HG02798 (cell line): ENCODE results near the gene PGAM5.

Experiments
- ATAC-seq: cut with Tn5 transposase; IDR thresholded peaks from one replicate; pipeline ENCODE4 v1.9.1; 2021; ENCODE audit warnings: mild to moderate bottlenecking; ENCODE audit not compliant: unreplicated experiment, poor library complexity

The PGAM5 gene

DNA sequence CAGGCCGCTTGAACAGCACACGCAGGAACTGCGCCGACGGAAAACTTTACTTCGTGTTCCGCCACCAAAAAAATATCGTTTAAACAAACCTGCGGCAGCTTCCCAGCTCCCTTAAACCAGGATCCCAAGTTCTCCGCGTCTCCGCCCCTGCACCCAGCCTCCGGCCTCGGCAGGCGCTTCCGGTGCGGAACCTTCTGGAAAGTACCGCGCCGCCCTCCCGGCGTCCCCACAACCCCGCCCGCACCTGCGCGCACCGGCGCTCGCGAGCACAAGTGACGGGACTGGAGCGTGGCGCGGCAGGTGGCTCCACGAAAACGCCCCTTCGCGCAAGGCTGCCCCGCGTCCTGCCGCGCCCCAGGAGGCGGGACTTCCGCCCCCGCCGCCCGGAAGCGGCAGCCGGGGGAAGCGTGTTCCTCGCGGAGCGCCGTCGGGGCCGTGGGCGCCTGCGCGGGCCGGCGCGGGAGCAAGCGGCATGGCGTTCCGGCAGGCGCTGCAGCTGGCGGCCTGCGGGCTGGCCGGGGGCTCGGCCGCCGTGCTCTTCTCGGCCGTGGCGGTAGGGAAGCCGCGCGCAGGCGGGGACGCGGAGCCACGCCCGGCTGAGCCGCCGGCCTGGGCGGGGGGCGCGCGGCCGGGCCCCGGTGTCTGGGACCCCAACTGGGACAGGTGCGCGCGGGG is at the start of gene PGAM5:
Gene PGAM5 (plus strand): TSS at position 438 of the 675 bp plus-strand sequence. CDS start 35 bp downstream, at position 473.
- ATAC-seq = peak; percentile 95

DNA sequence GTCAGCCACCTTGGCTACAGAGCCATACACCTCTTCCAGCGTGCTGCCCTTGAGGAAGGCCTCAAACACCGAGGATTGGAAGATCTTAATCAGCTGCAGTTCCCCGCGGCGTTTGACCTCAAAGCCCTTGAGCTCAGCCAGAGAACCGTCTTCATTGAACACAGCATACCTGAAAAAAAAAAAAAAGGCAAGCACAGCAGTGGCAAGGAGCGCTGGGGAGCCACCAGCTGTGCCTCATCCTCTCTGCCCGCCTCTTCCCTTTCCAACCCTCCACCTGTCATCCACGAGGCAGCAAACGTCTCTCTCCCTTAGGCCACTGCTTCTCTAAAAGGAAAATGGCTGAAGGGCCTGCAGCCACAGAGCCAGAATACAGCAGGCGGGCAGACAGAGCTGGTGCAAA is 49.6 kb upstream of the PGAM5 start:
- ATAC-seq = no peak

DNA sequence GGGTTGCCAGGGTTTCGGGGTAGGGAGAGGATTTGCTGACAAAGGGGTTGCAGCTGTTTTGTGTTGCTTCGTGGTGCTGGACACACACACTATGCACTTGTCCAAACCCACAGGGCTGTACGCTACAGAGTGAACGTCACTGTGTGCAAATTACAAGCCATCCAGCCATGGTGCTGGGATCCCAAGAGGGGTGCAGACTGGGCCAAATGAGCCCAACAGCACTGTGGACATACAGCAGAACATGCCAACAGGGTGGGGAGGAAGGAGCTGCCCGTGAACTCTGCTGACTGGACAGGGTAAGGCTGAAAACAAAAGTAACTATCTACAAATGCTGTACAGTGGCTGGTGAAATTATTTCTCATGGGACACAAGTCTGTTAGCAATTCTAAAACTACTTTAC is 48.7 kb upstream of the PGAM5 start:
- ATAC-seq = no peak

DNA sequence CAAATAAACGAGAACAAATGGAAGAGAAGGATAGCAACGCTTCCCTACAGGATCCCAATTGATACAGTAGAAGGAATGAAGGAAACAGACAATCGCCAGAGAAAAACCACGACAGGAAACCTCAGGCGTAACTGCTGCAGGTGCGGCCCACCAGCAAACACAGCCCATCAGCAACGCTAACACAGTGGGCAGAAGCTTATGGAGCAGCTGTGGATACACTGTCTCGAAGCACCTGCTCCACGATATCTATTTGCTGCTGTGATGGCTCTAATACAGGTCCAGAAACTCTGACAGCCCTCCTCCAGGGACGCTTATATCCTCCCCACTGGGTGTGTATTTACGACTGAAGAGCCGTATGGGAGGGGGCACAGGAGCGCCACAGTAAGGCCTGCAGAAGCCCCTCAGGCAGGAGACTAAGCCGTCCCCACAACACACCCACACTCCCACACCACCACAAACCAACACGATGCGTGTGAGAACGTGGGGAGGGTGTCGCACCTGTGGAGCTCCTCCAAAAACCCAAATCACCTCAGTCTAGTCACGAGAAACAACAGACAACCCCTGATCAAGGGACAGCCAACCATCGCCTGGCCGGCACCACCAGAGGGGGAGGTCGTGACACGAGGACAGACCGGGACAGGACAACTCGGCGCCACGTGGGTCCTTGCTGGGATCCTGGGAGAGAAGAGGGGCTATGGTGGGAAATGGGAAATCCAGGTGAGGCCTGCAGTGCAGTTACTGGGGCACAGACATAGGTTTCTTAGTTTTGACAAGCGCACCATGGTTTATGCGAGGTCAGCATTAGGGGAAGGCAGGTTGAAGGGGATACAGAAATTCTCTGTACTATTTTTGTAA is 47.5 kb upstream of the PGAM5 start:
- ATAC-seq = no peak

DNA sequence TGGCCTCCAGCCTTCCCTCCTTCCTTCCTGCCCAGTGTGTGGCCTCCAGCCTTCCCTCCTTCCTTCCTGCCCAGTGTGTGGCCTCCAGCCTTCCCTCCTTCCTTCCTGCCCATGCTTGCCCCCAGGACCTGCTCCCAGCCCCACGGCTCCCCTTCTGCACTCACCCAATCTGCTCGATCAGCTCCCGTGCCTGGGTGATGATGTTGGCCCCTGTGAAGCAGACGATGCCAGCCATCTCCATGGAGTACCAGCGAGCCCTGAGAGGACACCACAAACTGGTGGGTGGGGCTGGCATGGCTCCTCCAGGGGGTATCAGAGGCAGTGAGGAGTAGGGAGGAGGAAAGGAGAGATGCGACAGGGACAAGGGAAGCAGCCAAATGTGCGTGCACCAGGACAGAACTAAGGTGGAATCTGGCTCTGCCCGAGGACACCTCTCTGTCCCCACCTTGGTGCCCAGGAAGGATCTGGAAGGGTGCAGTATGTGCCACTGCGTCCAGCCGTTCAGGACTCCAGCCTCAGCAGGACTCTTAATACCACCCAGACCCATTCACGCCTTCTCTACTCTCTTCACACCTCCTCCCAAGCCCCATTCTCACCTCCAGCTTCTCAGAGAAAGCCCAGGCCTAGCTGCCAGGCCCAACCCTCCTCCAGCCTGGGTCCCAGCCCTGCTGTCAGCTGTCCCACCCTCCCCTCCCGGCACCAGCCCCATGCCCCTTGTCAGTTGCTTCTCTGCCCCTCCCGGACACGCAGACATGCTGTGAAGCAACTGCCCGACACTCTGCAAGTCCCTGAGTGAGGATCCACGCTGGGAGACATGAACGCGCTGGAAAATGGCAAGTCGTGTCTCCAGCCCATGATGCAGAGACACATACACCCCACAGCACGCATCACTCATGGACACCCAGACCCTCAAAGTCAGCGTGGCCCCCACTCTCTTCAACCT is 46.2 kb upstream of the PGAM5 start:
- ATAC-seq = no peak

DNA sequence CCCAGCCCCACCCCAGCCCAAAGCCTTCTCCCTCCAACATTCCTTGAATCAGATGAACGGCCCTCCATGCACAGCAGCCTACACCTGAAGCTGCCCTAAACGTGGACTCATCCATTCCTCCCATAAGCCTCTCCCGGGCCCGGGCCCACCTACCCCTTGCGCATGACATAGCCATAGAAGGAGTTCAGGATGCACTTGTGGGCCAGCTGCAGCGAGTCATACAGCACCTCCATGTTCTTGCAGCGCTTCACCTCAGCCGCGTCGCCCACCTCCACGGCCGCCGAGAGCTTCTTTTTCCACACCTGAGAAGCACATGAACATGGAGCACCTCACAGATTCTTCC is 45.5 kb upstream of the PGAM5 start:
- ATAC-seq = no peak

DNA sequence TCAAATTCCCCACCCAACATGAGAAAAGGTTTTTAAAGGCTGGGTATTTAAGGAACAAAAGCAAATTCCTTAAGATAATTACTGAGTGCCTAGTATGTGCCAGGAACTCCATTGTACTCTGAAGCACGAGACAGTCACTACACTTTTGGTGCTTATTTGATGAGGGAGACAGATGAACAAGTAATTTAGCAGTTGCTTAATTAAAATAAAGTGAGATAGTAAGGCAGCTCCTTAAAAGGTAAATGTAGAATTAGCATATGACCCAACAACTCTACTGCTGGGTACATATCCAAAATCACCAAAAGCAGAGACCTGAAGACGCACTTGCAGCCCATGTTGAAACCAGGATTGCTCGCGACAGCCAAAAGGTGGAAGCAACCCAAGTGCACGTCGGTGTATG is 44.8 kb upstream of the PGAM5 start:
- ATAC-seq = no peak

DNA sequence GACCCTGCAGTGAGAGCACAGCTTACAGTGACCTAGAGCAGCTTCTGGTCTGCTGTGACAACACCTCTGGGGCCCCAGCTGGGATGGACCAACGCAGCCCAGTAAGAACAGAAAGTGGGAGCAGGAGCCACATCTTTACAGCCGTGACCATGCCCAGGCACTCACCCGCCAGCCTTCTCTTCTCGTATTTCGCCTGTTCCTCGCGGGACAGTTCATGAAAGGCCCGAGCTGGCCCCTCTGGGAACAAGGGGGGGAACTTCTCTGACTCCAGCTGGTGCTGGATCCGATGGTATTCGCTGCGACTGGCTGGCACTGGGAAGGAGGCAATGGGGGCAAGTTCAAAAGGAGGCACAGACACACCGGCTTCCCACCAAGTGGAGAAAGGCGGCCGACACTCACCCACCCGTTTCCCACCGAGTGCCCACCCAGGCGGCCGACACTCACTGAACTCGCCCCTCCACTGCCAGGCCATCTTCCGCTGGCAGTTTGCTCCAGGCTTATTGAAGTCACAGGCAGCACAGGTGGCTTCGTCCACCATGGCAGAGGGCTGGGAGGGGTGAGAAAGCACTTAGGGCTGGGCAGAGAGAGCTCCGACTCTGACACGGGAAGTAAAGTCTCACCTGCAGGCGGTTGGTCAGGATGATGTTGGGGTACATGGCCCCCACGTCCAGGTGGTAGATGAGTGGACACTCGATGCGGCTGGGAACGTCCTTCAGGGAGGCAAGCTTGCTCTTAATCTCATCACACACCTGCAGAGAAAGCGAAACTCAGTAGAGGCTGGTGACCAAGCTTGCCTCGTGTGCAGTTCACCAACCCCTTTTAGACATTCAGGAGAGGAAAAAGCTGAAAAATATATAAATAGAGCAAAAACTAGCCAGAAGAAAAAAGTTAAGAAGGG is 42.2 kb upstream of the PGAM5 start:
- ATAC-seq = no peak

DNA sequence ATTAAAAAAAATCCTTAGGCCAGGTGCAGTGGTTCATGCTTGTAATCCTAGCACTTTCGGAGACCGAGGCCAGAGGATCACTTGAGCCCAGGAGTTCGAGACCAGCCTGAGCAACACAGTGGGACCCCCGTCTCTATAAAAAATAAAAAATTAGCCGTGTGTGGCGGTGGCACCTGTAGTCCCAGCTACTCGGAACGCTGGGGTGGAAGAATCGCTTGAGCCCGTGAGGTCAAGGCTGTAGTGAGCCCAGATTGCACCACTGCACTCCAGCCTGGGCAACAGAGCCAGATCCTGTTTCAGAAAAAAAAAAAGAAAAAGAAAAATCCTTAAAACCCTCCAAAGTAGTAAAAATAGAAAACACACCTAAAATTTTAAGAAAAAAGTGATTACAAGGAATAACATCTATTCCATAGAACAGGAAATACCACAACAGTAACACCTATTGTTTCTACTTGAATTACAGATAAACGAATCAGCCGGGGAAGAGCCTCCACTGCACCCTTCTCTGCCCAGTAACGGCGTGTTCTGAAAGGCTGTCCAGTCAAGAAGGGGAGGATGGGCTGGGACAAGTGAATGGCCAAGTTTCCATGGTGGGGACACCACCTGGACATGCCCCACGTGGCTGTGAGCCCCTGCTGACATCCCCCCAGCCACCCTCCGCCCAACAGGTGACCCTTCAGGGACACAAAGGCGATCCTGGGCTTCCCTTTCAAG is 41.3 kb upstream of the PGAM5 start:
- no peak for ATAC-seq

DNA sequence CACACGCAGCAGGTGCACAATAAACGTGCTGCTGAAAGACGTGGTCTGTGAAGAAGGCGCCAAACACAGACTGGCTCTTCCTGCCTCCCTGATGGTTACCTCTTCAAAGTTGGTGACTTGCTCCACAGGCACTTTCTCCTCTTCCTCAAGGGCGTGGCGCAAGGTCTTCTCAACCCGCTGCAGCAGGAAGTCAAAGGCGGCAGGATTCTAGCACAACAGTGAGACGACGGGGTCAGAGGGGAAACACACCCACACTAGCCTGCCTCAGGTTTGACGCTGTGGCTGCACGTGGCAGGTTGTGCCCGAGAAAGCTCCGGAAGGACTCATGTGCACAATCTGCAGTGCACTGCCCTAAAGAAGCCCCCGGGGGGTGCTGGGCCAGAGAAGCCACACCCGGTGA is 38.5 kb upstream of the PGAM5 start:
- ATAC-seq = no peak

DNA sequence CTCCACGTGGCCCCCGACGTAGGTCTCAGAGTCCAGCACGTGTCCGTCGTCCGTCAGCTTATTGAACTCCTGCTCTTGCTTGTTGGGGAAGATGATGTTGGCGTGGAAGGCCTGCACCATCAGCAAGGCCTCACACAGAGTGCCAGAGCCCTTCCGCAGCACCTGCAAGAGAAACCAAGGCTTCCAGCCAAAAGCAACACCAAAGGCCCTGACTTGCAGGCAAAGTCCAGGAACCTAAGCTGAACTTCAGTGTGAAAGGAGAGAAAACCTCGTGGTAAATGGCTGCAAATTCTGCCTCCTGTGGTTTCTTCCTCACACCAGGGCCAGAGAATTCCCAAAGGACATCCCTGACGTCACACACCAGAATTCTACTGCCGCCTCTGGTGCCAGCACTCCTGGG is 38.0 kb upstream of the PGAM5 start:
- no peak for ATAC-seq

DNA sequence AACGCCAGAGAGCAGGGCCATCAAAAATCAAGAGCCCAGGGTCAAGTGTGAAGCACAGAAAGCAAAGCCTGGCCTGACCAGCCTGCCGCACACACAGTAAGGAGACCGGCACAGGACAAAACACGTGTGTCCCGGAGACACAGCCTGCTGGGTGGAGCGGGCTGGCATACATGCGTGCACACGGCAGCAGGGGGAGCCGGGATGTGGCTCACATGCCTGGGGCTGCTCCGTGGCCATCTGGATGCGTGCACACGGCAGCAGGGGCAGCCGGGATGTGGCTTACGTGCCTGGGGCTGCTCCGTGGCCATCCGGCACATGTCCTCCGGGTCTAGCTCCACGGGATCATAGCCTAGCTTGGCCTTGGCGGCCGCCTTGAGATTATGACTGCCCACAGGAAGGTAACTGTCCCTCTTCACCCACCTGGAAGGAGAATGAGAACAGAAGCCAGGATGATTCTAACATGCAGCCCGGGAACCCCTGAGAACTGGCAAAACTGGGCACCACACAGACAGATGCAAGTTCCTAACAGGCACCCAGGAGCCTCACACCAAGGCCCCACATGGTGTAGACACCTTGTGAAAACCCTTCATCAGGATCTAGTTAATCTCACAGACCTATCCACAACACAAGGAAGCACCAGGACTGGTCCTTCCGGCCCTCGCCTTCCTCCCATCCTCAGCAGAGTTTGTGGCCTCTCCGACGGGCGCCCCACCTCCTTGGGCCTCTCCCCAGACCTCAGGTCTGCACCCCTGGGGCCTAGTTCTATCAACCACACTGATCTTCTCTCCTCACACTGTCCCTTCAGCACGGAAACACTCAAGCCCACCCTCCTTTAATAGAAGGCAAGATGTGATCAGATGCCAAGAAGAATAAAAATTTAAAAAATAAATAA is 37.1 kb upstream of the PGAM5 start:
- ATAC-seq = no peak

DNA sequence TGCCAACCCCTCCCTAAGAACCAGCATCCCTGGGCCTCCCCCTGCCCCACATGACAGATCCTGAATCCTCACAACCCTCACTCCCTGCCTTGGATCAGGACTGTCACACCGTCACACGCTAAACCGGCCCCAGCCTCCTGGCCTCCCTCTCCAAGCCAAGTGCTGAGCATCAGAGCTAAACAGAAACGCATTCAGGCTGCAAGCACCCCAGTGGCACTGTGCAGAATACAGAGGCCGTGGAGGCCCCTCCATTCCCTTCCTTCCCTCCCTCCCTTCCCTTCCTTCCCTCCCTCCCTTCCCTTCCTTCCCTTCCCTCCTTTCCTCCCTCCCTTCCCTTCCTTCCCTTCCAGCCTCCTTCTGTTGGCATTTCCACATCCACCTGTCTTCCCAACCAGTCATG is 36.1 kb upstream of the PGAM5 start:
- no peak for ATAC-seq

DNA sequence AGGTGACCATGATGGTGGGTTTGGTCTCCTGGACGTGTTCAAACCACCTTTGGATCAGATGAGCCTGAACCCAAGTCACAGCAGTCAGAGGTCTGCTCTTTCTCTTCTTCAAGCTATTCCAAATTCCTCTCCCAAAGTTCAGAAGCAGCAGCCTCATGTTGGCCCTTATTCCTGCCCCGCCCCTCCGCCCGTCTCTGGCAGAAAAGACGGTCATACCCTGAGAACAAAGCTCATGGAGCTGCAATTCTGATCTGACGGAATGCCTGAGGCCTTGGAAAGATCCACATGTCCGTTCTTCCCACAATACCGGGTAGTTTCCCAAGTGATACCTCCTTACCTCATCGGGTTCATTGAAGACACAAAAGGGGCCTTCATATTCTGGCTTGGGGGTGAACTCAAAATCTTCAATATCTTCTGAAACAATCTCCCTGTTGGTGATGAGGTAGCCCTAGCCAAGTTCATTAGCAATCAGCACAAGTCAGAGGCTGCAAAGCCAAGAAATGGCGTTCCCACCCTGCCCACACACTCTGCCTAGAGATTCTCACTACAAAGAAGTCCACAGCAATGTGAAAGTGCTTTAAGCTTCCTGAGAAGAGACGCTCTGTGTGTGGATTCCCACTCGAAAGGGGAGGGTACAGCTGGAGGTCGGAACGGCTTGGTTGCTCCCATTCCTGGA is 34.7 kb upstream of the PGAM5 start:
- no peak for ATAC-seq

DNA sequence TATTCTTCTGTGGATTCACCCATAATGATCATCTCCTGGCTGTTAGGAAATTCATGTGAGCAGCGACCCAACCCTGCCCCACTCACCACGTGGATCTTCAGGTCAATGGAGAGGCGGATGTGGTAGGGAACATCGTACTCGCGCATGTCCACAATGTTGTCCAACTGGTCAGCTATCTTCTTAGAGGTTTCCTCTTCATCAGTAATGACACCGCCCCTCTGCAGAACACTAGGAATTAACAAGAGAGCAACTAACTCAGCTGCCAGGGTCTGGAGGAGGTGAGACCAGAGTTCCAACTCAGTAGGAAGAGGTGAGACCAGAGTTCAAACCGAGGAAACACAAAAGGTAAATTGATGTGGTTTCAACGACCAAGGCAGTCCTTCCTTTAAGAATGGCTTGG is 33.1 kb upstream of the PGAM5 start:
- no peak for ATAC-seq

DNA sequence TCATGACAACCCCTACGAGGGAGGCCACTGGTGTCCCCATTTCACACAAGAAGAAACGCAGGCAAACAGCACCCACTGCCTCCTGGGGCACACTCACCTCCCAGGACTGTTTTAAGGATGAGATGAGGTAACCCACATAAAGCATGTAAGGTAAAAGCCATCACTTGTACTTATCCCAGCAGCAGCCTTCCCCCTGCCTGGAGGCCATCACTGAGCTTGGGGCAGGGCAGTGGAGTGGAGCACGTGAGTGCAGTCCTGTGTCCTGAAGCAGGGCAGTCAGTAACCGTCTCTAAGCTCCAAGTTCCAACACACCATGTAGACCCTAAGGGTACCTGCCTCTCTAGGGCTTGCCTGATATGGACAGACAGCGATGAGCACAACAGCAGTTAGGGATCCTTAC is 25.2 kb upstream of the PGAM5 start:
- no peak for ATAC-seq

DNA sequence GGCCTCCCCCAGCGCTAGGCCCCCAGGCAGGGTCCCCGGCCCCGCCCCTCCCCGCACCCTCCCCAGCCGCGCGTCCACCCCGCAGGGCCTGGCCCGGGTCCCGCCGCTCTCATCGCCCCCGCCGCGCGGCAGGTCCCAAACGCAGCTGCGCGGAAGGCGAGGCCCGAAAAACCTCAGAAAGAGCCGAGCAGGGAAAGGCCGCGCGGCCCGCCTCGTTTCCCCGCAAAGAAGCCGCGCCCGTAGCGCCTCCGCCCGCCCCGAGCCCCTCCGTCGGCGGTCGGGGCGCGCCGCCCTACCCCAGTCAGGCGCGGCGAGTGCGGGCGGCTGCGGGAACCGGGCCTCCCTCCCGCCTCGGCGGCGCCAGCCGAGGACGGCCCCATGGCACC is 23.8 kb upstream of the PGAM5 start:
- ATAC-seq = peak; percentile 16
